Immature natural killer cell (primary cell): Measurements from ENCODE around the gene ADAMTSL1. TPM values are rescaled to one million over a fixed set of nuclear protein-coding genes. Genes with fewer than 3 reads are reported as not detected.

Source experiments
- DNase-seq, 3 donors: peaks; one replicate each; pipeline ENCODE4 v3.0.0; 2022; ENCODE audit warnings: mixed read lengths in 1 of 3
- H3K27ac Mint-ChIP-seq, 6 donors: one replicate each; pipeline ENCODE4 v1.8.0; 2020; ENCODE audit warnings: mixed read lengths in 6 of 6, mild to moderate bottlenecking in 5 of 6, inconsistent platforms in 4 of 6, moderate library complexity in 3 of 6
- H3K27me3 Mint-ChIP-seq, 3 donors: one replicate each; pipeline ENCODE4 v1.8.0; 2020 to 2021; ENCODE audit warnings: low read depth in 3 of 3, mild to moderate bottlenecking in 3 of 3, mixed read lengths in 3 of 3, moderate library complexity in 3 of 3, inconsistent platforms in 1 of 3
- H3K36me3 Mint-ChIP-seq, 3 donors: one replicate each; pipeline ENCODE4 v1.8.0; 2020; ENCODE audit warnings: mixed read lengths in 3 of 3, inconsistent platforms in 2 of 3, mild to moderate bottlenecking in 2 of 3
- H3K4me1 Mint-ChIP-seq, 2 donors: one replicate each; pipeline ENCODE4 v1.8.0; 2020; ENCODE audit warnings: inconsistent platforms in 2 of 2, mild to moderate bottlenecking in 2 of 2, mixed read lengths in 2 of 2, moderate library complexity in 1 of 2
- H3K4me3 Mint-ChIP-seq, 5 donors: one replicate each; pipeline ENCODE4 v1.8.0; 2020; ENCODE audit warnings: mild to moderate bottlenecking in 5 of 5, mixed read lengths in 5 of 5, inconsistent platforms in 3 of 5, moderate library complexity in 3 of 5
- H3K9me3 Mint-ChIP-seq, 6 donors: one replicate each; pipeline ENCODE4 v1.8.0; 2020; ENCODE audit warnings: mild to moderate bottlenecking in 6 of 6, mixed read lengths in 6 of 6, inconsistent platforms in 4 of 6, moderate library complexity in 3 of 6
- polyA plus RNA-seq, 3 donors: library from polyadenylated mRNA; unstranded; fragments of 300-500 nt; fragmentation: Illumina TruSeq; gene quantifications; one replicate each; pipeline ENCODE4 v1.2.3, GENCODE V29; 2021

ADAMTSL1 gene
- polyA plus RNA-seq, 3 donors from 2014 or later, result not detected

DNA sequence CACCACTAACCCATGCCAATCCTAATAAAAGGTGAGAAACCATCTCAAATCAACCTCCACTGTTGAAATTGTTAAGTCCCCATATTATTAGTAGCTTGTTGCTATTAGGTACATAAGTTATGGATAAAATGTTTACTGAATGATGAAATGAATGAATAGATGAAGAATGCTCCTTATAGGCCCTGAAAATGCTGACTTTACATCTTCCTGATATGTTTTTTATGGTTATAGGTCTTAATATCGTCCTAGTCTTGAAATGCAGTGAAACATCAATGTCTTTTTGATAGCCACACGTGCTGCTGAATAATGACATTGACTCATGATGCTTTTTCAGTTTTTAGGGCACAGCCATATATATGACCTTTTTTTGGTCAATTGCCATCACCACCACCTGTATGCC, 281.3 kb downstream of the ADAMTSL1 start:
- Mint-ChIP-seq H3K27ac (no peak overlapping the region), H3K9me3 (peaks cover 0 to 5% (median 0%) of the 10 kb centered on the region in 6 donors), H3K36me3 (no peaks in the 10 kb centered on the region), H3K27me3 (peaks cover 1 to 7% (median 2%) of the 10 kb centered on the region in 3 donors), H3K4me3 (no peak overlapping the region), H3K4me1 (no peaks in the 10 kb centered on the region)
- no peak for DNase-seq

DNA sequence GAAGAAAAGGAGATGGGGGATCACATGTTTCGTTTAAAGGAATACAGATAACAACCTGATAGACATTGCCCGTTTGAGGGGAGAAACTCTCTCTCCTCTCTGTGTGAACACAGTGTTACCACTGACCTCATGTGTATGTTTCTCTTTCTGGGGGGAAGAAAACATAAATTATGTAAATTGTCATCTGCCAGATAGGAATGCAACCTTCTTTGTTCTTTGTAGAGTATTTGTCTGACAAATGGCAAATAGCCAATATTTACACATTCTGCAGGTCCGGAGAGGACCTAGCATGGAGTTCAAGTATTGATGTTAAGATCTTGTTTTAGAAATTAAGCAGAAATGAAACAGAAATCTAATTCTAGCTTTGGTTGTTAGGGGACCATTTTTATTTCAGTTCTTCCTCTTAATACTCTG, 282.8 kb downstream of the ADAMTSL1 start:
- H3K4me3 Mint-ChIP-seq, result no peak overlapping the region
- H3K9me3 Mint-ChIP-seq, result peaks cover 0 to 2% (median 0%) of the 10 kb centered on the region in 6 donors
- no peak for DNase-seq
- H3K36me3 Mint-ChIP-seq, result no peaks in the 10 kb centered on the region
- H3K27ac Mint-ChIP-seq, result no peak overlapping the region
- no peaks in the 10 kb centered on the region for H3K4me1 Mint-ChIP-seq
- peaks cover 1 to 2% (median 2%) of the 10 kb centered on the region in 3 donors for H3K27me3 Mint-ChIP-seq

DNA sequence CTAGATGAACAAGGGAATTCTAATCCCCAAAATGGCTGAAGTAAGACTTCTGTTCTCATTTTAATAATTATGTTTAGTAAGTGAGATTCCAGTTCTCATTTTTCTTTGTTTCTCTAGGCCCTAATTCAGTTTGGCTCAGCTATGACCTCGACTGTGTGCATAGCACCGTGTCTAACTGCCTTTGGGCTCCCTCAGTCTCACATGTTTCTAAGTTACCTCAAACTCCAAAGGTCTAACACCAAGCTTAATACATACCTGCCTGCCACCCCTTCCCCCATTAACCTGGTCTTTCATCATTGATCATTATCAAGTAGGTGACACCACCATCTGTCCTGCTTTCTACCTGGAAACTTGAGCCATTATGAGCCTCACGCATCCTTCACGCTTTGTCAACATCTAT, 285.9 kb downstream of the ADAMTSL1 start:
- peaks cover 0 to 4% (median 2%) of the 10 kb centered on the region in 3 donors for H3K27me3 Mint-ChIP-seq
- peaks cover 0 to 6% (median 0%) of the 10 kb centered on the region in 6 donors for H3K9me3 Mint-ChIP-seq
- no peak overlapping the region for H3K27ac Mint-ChIP-seq
- H3K4me3 Mint-ChIP-seq, result no peak overlapping the region
- H3K4me1 Mint-ChIP-seq, result no peaks in the 10 kb centered on the region
- no peaks in the 10 kb centered on the region for H3K36me3 Mint-ChIP-seq
- DNase-seq, result no peak

DNA sequence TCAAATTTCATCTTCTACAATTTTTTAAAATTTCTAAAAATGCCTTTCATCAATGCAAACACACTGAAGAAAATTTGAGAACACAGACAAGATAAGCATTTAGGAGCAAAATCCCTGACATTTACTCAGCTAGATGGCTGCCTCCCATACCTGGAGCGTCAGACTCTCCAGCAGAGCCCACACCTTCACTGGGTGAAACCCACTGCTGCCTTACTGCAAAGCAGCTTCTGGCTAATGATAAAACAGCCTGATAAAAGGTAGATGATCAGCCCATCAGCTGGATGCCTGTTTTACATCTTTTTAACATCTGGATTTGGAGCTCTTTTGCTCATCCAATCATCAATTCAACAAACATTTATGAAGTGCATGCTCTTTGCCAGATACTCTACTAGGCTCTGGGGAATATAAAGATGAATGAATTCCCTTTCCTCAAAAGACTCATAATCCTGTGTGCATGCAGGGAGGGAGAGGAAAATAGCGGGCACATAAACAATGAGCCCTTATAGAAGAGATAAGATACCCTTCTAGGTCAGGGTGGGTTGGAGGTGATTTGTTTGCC, 287.9 kb downstream of the ADAMTSL1 start:
- Mint-ChIP-seq H3K36me3 (no peaks in the 10 kb centered on the region), H3K9me3 (peaks cover 0 to 9% (median 0%) of the 10 kb centered on the region in 6 donors), H3K27ac (no peak overlapping the region), H3K4me3 (no peak overlapping the region), H3K27me3 (peaks cover under 1 to 8% (median 4%) of the 10 kb centered on the region in 3 donors), H3K4me1 (no peaks in the 10 kb centered on the region)
- DNase-seq, result no peak

DNA sequence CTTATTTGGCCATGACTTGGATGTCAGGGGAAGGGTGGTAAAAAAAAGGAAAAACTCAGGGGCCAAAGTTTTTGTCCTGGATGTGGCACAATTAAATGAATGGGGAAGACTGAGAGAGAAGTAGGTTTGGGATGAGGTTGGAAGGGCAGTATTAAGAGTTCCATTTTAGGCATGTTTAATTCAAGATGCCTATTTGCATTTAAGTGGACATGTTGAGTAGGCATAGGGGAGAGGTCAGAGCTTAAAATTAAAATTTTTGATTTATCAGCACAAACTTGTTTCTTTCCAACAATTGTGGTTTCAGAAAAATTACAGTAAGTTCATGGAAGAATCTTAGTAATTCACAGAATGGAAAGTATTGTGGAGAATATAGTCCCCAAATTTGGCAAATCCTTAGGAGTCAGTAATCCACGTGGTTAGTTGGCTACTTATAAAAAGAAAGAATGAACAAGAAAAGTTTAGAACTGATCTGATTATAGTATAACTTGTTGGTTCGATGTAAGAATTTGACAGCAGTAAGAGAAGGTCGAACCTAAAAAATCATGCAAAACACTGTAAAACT, 293.1 kb downstream of the ADAMTSL1 start:
- Mint-ChIP-seq H3K4me3 (no peak overlapping the region), H3K27me3 (peaks cover 4 to 6% (median 5%) of the 10 kb centered on the region in 3 donors), H3K27ac (no peak overlapping the region), H3K4me1 (no peaks in the 10 kb centered on the region), H3K9me3 (peaks cover 0 to 7% (median 0%) of the 10 kb centered on the region in 6 donors), H3K36me3 (no peaks in the 10 kb centered on the region)
- no peak for DNase-seq

DNA sequence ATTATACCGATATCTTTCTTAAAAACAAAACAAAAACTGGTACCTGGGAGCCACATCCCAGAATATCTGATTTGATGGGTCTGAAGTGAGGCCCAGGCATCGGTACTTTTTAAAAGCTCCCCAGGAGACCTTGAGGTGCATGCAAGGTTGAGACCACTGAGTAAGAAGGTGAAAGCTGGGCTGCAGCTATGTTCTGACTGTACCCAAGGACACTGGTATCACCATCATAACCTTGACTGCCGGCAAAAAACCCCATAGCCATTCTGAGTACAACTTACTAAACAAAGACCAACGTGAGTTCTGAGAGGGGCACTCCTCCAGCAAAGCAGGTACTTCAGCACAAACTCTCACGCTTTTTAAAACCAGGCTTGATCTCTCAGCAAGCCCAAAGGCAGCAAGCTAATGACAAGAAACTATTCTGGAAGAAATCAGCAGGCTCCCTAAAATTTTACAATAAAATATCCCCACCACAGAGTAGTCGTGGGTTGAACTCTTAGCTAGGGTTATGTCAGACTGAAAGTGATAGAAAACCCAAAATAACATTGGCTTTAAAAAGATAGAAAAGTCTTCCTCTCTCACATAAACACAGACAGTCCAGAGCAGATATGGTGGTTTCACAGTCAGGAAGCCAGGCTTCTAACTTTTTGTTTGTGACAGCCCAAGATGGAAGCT, 295.1 kb downstream of the ADAMTSL1 start:
- H3K27me3 Mint-ChIP-seq, result peaks cover 2 to 6% (median 4%) of the 10 kb centered on the region in 3 donors
- H3K27ac Mint-ChIP-seq, result no peak overlapping the region
- H3K4me1 Mint-ChIP-seq, result no peaks in the 10 kb centered on the region
- peaks cover 0 to 6% (median under 1%) of the 10 kb centered on the region in 6 donors for H3K9me3 Mint-ChIP-seq
- no peak for DNase-seq
- H3K36me3 Mint-ChIP-seq, result no peaks in the 10 kb centered on the region
- no peak overlapping the region for H3K4me3 Mint-ChIP-seq

DNA sequence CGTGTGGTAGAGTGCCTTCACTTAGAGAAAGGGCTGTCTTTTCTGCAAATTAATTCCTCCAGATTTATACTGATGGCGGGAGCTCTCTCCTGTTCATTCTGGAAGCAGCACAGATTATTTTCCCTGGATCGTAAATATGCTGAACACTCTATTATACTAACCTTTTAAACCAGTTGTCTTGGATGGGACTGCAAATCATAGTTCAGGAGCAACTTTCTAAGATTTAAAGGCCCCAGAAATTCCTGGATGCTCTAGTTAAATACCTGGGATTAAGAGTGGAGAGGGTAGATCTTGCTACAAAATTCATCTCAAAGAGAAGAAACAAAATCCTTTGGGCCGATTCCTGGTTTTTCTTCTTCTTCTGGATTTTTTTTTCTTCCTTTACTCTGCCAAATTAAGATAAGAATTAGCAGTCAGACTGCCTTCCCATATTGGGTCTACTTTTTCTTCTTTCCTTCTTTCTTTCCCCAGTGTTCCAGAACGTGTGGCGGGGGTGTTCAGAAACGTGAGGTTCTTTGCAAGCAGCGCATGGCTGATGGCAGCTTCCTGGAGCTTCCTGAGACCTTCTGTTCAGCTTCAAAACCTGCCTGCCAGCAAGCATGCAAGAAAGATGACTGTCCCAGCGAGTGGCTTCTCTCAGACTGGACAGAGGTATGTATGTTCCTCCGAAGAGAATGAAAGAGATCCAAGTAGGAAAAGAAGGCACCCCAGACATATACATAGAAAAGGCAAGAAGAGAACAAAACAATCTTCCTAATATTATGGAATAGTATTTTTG, 296.4 kb downstream of the ADAMTSL1 start:
- Mint-ChIP-seq H3K4me3 (no peak overlapping the region), H3K36me3 (no peaks in the 10 kb centered on the region), H3K9me3 (peaks cover 0 to 6% (median under 1%) of the 10 kb centered on the region in 6 donors), H3K27ac (no peak overlapping the region), H3K4me1 (no peaks in the 10 kb centered on the region), H3K27me3 (peaks cover 4 to 6% (median 5%) of the 10 kb centered on the region in 3 donors)
- no peak for DNase-seq

DNA sequence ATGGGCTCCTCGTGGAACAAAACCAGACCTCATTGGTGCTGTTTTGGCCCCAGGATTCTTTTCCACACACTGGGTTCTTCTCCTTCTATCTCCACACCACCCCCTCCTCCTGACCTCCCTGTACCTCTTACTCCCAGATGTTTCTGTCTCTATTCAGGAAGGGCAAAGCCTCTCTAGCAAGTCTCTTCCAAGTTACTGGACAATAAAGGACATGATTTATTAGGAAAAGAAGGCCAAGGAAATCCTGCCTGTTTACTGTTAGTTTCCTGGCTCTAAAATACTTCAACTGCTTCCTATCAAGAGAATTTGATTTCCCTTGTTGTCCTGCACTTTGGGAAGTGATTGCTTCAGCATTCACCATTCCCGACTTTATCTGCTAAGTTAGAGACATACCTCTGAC, 297.1 kb downstream of the ADAMTSL1 start:
- Mint-ChIP-seq H3K27ac (no peak overlapping the region), H3K36me3 (no peaks in the 10 kb centered on the region), H3K27me3 (peaks cover 4 to 5% (median 4%) of the 10 kb centered on the region in 3 donors), H3K4me1 (no peaks in the 10 kb centered on the region), H3K4me3 (no peak overlapping the region), H3K9me3 (peaks cover 0 to 3% (median under 1%) of the 10 kb centered on the region in 6 donors)
- no peak for DNase-seq

DNA sequence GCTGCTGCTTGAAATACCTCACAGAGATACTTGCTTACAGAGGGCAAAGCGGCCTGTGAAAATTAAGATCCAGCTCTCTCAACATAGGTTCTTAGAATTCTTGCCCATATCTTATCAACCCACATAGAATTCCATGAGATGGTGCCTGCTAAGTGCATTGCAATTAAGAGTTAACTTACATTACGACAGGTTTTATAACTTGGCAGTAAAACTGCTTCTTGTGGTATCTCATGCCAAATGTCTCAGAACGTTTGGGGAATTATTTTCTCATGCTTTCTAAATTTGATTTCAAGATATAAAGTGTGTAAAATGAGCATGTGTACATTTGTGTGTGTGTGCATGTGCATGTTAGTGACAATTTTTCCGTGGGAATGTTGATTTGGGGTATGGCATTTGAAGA, 297.8 kb downstream of the ADAMTSL1 start:
- H3K36me3 Mint-ChIP-seq, result no peaks in the 10 kb centered on the region
- no peak overlapping the region for H3K27ac Mint-ChIP-seq
- no peak for DNase-seq
- peaks cover 0 to 5% (median 4%) of the 10 kb centered on the region in 3 donors for H3K27me3 Mint-ChIP-seq
- no peak overlapping the region for H3K4me3 Mint-ChIP-seq
- H3K4me1 Mint-ChIP-seq, result no peaks in the 10 kb centered on the region
- H3K9me3 Mint-ChIP-seq, result peaks cover 0 to 4% (median 0%) of the 10 kb centered on the region in 6 donors

DNA sequence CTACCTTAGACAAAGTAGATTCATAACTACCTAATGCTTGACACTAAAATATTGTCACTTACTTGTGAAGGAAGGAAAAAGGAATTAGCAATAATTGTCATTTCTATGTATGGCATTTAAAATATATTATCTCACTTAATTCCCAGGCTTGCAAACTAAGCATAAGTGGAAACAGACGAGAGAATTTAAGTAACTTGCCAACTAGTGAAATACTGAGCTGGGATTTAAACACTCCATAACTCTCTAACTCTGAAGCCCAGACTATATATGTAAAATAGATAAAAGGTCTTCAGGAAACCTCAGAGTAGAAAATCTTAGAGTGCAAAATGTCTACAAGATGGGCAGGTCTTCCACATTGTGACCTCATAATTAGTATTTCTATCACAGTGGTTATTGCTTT, 301.3 kb downstream of the ADAMTSL1 start:
- H3K27me3 Mint-ChIP-seq, result peaks cover 0 to 3% (median 3%) of the 10 kb centered on the region in 3 donors
- no peaks in the 10 kb centered on the region for H3K4me1 Mint-ChIP-seq
- no peak for DNase-seq
- H3K4me3 Mint-ChIP-seq, result no peak overlapping the region
- peaks cover 0 to 4% (median 0%) of the 10 kb centered on the region in 6 donors for H3K9me3 Mint-ChIP-seq
- H3K36me3 Mint-ChIP-seq, result no peaks in the 10 kb centered on the region
- H3K27ac Mint-ChIP-seq, result no peak overlapping the region

DNA sequence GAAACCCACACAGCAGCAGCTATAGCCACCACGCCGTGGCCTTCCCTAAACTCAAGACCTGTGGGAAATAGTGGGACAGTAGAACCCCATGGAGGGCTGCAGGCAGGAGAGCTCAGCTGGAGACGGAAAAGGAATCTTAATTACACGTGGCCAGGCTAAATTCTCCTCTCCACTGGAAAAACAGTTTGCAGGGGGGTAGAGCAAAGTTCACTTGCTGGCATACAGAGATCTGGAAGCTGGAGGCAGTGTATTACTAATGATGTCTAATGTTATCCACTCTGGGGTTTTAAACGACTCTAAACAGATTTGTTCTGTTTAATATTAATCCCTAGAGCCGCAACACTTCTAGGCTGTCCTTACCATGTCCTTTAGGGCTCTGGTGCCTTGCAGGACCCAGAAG, 302.0 kb downstream of the ADAMTSL1 start:
- H3K27me3 Mint-ChIP-seq, result peaks cover 0 to 3% (median 2%) of the 10 kb centered on the region in 3 donors
- peaks cover 0 to 4% (median 0%) of the 10 kb centered on the region in 6 donors for H3K9me3 Mint-ChIP-seq
- no peak overlapping the region for H3K4me3 Mint-ChIP-seq
- DNase-seq, result no peak
- H3K27ac Mint-ChIP-seq, result no peak overlapping the region
- no peaks in the 10 kb centered on the region for H3K36me3 Mint-ChIP-seq
- H3K4me1 Mint-ChIP-seq, result no peaks in the 10 kb centered on the region

DNA sequence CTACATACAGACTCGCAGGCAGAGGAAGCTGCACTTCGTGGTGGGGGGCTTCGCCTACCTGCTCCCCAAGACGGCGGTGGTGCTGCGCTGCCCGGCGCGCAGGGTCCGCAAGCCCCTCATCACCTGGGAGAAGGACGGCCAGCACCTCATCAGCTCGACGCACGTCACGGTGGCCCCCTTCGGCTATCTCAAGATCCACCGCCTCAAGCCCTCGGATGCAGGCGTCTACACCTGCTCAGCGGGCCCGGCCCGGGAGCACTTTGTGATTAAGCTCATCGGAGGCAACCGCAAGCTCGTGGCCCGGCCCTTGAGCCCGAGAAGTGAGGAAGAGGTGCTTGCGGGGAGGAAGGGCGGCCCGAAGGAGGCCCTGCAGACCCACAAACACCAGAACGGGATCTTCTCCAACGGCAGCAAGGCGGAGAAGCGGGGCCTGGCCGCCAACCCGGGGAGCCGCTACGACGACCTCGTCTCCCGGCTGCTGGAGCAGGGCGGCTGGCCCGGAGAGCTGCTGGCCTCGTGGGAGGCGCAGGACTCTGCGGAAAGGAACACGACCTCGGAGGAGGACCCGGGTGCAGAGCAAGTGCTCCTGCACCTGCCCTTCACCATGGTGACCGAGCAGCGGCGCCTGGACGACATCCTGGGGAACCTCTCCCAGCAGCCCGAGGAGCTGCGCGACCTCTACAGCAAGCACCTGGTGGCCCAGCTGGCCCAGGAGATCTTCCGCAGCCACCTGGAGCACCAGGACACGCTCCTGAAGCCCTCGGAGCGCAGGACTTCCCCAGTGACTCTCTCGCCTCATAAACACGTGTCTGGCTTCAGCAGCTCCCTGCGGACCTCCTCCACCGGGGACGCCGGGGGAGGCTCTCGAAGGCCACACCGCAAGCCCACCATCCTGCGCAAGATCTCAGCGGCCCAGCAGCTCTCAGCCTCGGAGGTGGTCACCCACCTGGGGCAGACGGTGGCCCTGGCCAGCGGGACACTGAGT, 303.2 kb downstream of the ADAMTSL1 start:
- Mint-ChIP-seq H3K4me3 (no peak overlapping the region), H3K9me3 (peaks cover 0 to 5% (median 0%) of the 10 kb centered on the region in 6 donors), H3K4me1 (no peaks in the 10 kb centered on the region), H3K36me3 (no peaks in the 10 kb centered on the region), H3K27ac (no peak overlapping the region), H3K27me3 (peaks cover 0 to 3% (median 0%) of the 10 kb centered on the region in 3 donors)
- no peak for DNase-seq

DNA sequence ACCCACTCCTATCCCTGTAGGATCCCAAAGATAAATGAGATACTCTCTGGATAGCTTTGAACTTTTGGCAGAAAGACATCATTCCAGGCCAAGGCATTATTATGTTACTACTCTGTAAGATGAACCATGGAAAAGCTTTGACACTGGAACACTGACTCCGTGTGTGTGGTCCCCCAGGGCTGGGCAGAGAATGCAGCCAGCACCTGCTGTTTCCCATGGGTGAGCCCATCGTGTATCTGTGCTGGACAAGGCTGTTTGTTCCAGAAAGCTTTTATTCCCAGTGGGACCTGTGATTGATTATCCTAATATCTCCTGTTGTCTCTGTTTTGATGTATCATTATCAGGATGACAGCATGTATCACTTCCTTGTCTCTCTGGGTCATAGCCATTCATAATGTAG, 304.2 kb downstream of the ADAMTSL1 start:
- Mint-ChIP-seq H3K4me3 (no peak overlapping the region), H3K27me3 (peaks cover 0 to 6% (median 3%) of the 10 kb centered on the region in 3 donors), H3K9me3 (peaks cover 0 to 5% (median 0%) of the 10 kb centered on the region in 6 donors), H3K27ac (no peak overlapping the region), H3K4me1 (no peaks in the 10 kb centered on the region), H3K36me3 (no peaks in the 10 kb centered on the region)
- no peak for DNase-seq
